NB4 (cell line): ENCODE results near the gene STN1.

Source experiments
- MAX ChIP-seq: IDR thresholded peaks from 2 replicates; pipeline ENCODE4 v1.6.1; 2011; ENCODE audit warnings: low read depth, low read length
- MYC ChIP-seq: IDR thresholded peaks from 2 replicates; pipeline ENCODE4 v1.6.1; 2011; ENCODE audit warnings: low read depth, low read length
- POLR2A ChIP-seq: IDR thresholded peaks from 2 replicates; pipeline ENCODE4 v1.6.1; 2011; ENCODE audit warnings: mild to moderate bottlenecking; ENCODE audit not compliant: insufficient read length; ENCODE audit errors: extremely low read depth
- TF ChIP-seq, protein P1 (sequence below): IDR thresholded peaks from one replicate; pipeline ENCODE4 v1.5.1; 2012; ENCODE audit warnings: low read depth, low read length

GRCh38 chr10:103849880-103850571, 68.0 kb downstream of the STN1 start:
- no peak for TF ChIP-seq POLR2A
- TF ChIP-seq, protein P1, sequence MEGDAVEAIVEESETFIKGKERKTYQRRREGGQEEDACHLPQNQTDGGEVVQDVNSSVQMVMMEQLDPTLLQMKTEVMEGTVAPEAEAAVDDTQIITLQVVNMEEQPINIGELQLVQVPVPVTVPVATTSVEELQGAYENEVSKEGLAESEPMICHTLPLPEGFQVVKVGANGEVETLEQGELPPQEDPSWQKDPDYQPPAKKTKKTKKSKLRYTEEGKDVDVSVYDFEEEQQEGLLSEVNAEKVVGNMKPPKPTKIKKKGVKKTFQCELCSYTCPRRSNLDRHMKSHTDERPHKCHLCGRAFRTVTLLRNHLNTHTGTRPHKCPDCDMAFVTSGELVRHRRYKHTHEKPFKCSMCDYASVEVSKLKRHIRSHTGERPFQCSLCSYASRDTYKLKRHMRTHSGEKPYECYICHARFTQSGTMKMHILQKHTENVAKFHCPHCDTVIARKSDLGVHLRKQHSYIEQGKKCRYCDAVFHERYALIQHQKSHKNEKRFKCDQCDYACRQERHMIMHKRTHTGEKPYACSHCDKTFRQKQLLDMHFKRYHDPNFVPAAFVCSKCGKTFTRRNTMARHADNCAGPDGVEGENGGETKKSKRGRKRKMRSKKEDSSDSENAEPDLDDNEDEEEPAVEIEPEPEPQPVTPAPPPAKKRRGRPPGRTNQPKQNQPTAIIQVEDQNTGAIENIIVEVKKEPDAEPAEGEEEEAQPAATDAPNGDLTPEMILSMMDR: no peak
- no peak for TF ChIP-seq MAX
- no peak for TF ChIP-seq MYC
